Liver (tissue), 3 donors: ENCODE measurements around the gene CSHL1.
"Not testable (repeated sequence)": the region's sequence is repeated elsewhere in the genome, so short reads cannot be mapped to it uniquely, and the experiment has no call there.

Experiments
- ATF3 ChIP-seq: IDR thresholded peaks from 2 replicates; pipeline ENCODE4 v1.6.1; 2016; ENCODE audit warnings: antibody characterized with exemption
- EGR1 ChIP-seq, 2 donors: IDR thresholded peaks; 2 replicates each; pipeline ENCODE4 v1.6.1; 2016 to 2018; ENCODE audit warnings: antibody characterized with exemption in 2 of 2, low read depth in 2 of 2
- MAX ChIP-seq: IDR thresholded peaks from 2 replicates; pipeline ENCODE4 v1.6.1; 2016; ENCODE audit warnings: antibody characterized with exemption
- RAD21 ChIP-seq, 2 donors: IDR thresholded peaks; 2 replicates each; pipeline ENCODE4 v1.6.1; 2016; ENCODE audit warnings: antibody characterized with exemption in 2 of 2, mild to moderate bottlenecking in 2 of 2
- SP1 ChIP-seq: IDR thresholded peaks from 2 replicates; pipeline ENCODE4 v1.6.1; 2018; ENCODE audit warnings: antibody characterized with exemption, mild to moderate bottlenecking
- TAF1 ChIP-seq: conservative IDR thresholded peaks from 2 replicates; pipeline ENCODE4 v1.6.1; 2016; ENCODE audit warnings: antibody characterized with exemption, mild to moderate bottlenecking
- YY1 ChIP-seq: IDR thresholded peaks from 2 replicates; pipeline ENCODE4 v1.6.1; 2016; ENCODE audit warnings: antibody characterized with exemption, mild to moderate bottlenecking
- ZBTB33 ChIP-seq: IDR thresholded peaks from 2 replicates; pipeline ENCODE4 v1.6.1; 2016; ENCODE audit warnings: antibody characterized with exemption
- TF ChIP-seq, protein P1 (sequence below): fragments of 150-350 bp; IDR thresholded peaks from 2 replicates; pipeline ENCODE4 v1.5.1; 2017; ENCODE audit warnings: improper control_type of control experiment, low read depth, low read length; ENCODE audit not compliant: missing input control
- donor health status: healthy.
- donor health status: healthy.

GRCh38 chr17:63904796-63905195 is 6.3 kb downstream of the CSHL1 start:
- TF ChIP-seq, protein P1, sequence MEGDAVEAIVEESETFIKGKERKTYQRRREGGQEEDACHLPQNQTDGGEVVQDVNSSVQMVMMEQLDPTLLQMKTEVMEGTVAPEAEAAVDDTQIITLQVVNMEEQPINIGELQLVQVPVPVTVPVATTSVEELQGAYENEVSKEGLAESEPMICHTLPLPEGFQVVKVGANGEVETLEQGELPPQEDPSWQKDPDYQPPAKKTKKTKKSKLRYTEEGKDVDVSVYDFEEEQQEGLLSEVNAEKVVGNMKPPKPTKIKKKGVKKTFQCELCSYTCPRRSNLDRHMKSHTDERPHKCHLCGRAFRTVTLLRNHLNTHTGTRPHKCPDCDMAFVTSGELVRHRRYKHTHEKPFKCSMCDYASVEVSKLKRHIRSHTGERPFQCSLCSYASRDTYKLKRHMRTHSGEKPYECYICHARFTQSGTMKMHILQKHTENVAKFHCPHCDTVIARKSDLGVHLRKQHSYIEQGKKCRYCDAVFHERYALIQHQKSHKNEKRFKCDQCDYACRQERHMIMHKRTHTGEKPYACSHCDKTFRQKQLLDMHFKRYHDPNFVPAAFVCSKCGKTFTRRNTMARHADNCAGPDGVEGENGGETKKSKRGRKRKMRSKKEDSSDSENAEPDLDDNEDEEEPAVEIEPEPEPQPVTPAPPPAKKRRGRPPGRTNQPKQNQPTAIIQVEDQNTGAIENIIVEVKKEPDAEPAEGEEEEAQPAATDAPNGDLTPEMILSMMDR = not testable (repeated sequence)
- not testable (repeated sequence) for TF ChIP-seq ATF3; RAD21 (IDR thresholded peaks at IDR 0.05); SP1; TAF1; YY1; MAX; EGR1 (IDR thresholded peaks at IDR 0.05; ENCODE audit: low read depth in 2 of 2); ZBTB33
